Left colon (tissue), 2 donors: Measurements from ENCODE around the gene CHKA. TPM values are rescaled to one million over a fixed set of nuclear protein-coding genes. Genes with fewer than 3 reads are reported as not detected.

Experiments used
- ATAC-seq: fragments of 200-7000 bp; cut with Tn5 transposase; one replicate; pipeline ENCODE4 v1.9.1; 2020; ENCODE audit warnings: mild to moderate bottlenecking, moderate library complexity
- DNase-seq, 2 donors: peaks; one replicate each; pipeline ENCODE4 v3.0.0-alpha.2; 2020
- intact Hi-C, 2 donors: fragments of 100-400 bp; cut with DNase I in 1 of 2; cut with micrococcal nuclease in 1 of 2; formaldehyde crosslinking; loops; one replicate each; pipeline versions ENCODE4 v1.11.2 to v1.14.0; 2022; cut with DNase I, micrococcal nuclease
- long read RNA-seq: library from polyadenylated mRNA; unstranded; transcript quantifications from one replicate; pipeline ENCODE4 v2.0.0, GENCODE V29; 2021
- total RNA-seq, 2 donors: library from RNA; stranded (reverse); fragmentation: NEBNext Ultra II Directional; extraction: Animal tissue kit (Norgen Biotek cat#: 25700); gene quantifications; one replicate each; pipeline ENCODE4 v1.2.1, GENCODE V29; 2021
- donor health status: DM: no; HTN: no; CAD: no.
- donor health status: DM: yes; HTN: yes; CAD: no.

Gene CHKA
- 10 to 100 TPM; 47.6 to 87.4 TPM for total RNA-seq
- long read RNA-seq, transcript CHKA-202 (11 exons, 1,755 nt) = minor isoform, 7 of 124 reads
- long read RNA-seq, transcript CHKA-201 (12 exons, 2,530 nt) = major isoform, 67 of 124 reads
- long read RNA-seq, partial matches to known transcripts = 12 of 124 reads
- long read RNA-seq, other reads (novel, unspliced or antisense) = 37 of 124 reads

DNA sequence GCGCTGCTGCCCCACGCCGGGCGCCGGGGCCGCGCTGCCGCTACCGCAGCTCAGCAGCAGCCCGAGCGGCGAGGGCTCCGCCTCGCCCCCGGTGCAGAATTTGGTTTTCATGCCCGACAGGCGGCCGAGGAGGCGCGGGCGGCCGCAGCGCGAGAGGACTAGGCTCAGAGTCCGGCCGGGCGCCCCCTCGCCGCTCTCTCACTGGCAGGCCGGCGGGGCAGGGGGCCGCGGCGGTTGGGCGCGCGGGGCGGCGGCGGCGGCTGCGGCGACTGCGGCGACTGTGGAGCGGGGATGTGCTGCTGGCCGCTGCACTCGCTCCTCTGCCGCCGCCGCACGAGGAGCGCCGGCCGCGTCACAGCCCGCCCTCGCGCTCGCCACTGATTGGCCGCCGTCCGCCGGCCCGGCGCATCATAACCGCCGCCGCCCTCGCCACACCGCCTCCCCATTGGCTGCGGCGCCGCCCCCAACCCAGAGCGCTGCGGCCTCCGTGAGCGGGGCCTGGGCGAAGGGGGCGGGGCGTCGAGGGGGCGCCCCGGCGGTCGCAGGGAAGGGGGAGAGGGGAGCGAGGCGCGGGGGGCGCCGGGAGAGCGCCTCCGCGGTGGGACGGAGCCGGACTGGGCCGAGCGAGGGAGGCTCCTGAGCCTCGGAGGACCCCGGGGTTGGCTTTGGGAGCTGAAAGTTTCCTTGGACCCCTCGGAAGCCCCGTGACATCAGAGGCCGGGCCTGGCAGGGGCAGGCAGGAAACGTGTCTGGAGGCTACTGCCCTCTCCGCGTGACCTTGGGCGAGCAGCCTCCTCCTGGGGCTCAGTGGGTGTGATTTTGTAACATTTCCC, at the start of gene CHKA:
Gene CHKA (minus strand): TSS at position 322 of the 833 bp plus-strand sequence. CDS start 211 bp downstream, at position 111.
- ATAC-seq = peak; percentile 77
- peak; percentile 92 to 93 for DNase-seq
- intact Hi-C loops = no loop called here

DNA sequence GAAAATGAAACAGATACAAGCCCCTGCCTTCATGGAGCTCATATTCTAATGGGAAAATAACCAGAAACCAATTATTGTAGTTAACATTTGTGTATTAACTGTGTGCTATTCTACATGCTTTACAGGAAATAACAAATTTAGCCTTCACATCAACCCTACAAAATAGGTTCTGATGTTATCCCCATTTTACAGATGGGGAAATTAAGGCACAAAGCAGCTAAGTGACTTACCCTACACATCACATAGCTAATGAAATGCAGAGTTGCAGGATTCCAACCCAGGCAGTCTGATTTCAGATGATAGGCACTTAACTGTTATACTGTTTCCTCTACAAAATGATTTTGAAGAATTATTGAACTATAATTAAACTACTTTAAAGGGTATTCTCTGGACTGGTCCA, 48.3 kb upstream of the CHKA start:
- intact Hi-C loops = no loop called here
- DNase-seq (no peak), ATAC-seq (no peak)

DNA sequence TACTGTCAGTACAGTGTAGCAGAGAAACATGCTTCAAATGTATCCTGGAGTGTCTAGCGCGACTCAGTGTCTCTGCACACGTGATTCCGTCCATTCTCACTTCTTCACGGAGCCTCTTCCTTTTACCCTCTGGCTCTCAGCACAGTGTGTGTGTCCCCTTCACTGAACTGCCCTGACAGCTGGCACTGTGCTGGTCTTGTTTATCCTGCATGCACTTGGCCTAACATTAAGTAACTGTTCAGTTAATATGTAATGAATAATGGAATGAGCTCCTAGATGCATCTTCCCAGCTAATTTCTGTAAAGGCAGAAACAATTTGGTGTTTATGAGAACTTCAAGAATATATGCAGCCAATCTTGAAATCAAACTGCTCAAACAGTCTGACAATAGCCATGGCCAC, 47.5 kb upstream of the CHKA start:
- ATAC-seq = no peak
- intact Hi-C loops = no loop called here

DNA sequence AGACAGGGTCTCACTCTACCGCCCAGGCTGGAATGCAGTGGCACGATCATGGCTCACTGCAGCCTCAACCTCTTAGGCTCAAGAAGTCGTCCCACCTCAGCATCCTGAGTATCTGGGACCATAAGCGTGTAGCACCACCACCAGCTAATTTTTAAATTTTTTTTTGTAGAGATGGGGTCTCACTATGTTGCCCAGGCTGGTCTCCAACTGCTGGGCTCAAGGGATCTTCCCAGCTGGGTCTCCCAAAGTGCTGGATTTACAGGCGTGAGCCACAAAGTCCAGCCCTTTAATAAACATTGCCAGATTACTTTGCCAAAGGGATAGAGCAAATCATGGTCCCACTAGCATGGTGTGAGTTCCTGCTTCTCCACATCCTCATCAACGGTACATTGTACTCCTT, 46.3 kb upstream of the CHKA start:
- ATAC-seq (no peak), DNase-seq (no peak)
- intact Hi-C loops = no loop called here

More for the DNA sequence above, 47.5 kb upstream of the CHKA start:
- DNase-seq = no peak

DNA sequence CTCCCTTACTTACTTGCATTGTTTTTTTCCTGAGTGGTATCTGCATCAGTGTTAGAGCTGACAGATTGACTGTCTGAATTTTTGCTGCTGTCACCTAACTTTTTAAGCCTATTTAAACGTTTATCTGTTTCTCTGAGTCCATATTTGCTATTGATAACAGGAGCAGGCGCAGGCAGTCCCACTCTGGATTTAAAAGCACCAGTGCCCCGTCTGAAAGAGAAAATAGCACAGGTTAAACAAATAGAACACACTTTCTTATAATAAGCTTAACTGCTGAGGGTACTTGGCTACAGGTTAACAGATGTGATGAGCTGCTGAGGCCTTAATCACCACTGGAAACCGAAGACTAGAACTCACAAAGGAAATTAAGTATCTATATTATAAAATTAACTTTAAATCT, 45.8 kb upstream of the CHKA start:
- intact Hi-C loops = no loop called here
- ATAC-seq = no peak
- no peak for DNase-seq

DNA sequence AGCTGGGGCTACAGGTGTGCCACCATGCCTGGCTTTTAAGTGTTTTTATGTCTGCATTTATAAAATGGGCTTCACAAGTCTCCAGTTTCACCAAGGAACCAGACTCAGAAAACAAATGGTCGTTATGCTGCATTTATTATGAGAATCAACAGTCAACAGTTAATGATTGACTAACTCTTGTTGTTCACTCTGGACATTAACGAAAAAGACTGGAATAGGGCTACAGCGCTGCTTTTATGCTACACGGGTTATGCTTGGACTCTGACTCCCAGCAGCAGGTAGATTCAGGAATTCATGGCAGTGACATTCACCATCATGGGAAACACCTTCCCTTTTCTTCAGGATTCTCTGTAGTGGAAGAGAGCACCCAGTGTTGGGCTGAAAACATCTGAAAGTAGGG, 44.4 kb upstream of the CHKA start:
- intact Hi-C loops = no loop called here
- DNase-seq (no peak), ATAC-seq (peak; percentile 76)

DNA sequence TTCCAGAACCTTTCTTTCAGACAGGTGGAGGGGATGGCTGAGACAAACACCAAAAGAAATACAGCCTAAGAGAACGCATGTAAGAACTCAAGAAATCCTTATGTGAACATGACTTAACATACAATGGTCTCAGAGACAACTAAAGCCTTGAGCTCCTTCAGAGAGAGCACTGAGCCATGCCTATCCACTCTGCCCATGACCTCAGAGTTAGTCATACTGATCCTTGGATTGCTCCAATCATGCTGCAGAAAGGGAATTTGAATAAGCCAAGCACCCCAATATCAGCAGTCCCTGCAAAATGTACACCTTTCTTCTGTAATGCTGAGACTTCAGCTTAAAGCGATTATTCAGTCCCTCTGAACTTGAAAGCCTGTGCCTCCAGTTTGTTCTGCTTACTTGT, 43.2 kb upstream of the CHKA start:
- DNase-seq = no peak
- no peak for ATAC-seq
- intact Hi-C loops = no loop called here

DNA sequence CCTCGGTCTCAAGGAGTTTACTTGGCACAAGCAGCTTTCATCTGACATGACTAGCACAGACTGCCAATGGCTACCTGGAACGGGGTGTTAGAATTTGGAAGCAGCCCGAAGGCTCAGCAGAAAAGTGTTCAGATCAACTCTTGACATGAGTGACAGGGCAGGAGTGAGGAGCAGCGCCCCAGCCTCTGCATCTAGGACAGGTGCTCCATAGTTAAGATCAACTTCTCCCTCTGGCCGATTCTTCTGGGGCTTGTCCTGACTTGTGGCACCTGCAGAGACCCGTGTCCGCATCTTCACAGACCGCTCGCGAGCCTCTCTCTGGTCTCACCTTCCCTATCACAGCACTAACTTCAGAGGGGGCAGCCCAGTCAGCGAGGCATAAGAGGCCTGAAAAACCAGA, 42.5 kb upstream of the CHKA start:
- intact Hi-C loops = no loop called here
- DNase-seq = no peak
- no peak for ATAC-seq

DNA sequence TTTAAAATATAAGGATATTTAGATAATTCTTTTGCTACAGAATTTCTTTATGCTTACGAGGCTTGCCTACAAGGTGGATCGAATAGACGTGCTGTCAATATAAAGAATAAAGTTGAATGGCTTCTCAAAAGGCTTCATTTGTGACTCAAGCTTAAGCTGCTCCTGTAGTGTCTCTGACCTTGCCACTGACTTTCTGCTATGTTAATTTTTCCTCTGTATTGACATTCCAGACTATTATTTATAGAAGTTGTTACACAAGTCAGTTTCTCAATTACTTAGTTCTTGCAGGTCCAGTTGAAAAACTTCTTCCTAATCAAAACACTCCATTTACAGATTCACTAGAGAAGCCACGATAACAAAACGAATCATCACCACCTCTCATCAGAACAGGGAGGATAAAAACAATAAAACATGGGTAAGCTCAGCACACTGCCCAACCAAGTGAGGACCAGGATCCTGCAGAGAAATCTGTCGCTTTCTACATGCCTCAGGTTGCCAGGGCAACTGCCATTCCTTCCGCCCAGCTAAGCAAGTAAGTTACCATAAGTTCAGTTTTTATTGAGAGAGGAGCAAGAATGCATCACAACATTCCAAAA, 39.0 kb upstream of the CHKA start:
- ATAC-seq = no peak
- no peak for DNase-seq
- intact Hi-C loops = no loop called here

DNA sequence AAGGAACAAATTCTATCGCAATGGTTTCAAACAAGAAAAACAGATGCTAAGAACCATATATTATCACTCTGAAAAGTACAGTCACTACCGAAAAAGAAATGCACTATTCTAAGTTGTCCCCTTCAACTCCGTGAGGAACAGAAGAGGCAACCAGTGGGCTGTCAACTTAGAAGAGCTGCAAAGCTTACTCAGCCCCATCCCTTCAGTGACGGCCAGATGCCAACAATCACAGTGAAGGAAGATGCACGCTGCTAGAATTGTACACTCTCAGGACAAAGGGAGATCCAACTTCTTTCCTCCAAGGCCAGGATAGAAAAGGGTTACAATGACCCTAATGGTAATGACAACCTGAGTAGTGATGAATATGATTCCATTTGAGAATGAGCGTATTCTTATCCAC, 38.5 kb upstream of the CHKA start:
- DNase-seq (no peak), ATAC-seq (no peak)
- intact Hi-C loops = no loop called here

DNA sequence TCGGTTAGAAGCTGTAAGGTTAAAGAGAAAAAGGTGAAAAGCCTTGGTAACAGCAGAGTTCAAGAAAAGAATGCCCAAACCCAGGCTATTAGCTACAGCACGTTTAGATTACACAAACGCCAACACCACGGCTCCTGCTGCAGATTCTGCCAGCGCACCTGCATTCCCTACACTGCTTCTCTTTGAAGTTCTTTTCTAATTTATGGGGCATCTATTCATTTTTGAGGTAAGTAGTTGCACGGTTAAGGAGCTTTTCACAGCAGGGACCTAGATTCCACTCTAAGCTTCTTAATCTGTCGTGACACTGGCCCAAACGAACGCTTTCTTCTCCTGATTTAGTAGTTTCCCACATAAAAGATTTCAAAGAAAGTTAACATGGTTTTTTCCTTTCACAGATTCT, 38.0 kb upstream of the CHKA start:
- intact Hi-C loops = no loop called here
- ATAC-seq = no peak
- no peak for DNase-seq

DNA sequence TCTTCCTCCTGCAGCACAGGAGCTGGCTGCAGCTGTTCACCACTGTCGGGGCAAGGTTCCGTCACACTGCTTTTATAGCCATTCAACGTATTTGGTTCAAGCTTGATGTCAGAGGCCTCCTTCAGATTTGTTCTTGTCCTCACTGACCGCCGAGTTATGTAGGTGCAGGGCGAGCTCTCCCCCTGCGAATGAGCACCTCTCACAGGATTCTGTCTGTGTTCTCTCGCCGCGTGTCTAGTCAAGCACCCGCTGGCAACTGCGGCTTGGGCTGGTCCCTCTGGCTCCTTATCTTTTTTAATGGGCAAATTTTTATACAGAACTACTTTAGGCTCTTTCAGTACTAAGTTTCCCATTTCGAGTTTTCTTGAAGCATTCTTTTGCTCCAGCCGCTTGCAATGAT, 37.4 kb upstream of the CHKA start:
- intact Hi-C loops = no loop called here
- ATAC-seq (no peak), DNase-seq (no peak)

DNA sequence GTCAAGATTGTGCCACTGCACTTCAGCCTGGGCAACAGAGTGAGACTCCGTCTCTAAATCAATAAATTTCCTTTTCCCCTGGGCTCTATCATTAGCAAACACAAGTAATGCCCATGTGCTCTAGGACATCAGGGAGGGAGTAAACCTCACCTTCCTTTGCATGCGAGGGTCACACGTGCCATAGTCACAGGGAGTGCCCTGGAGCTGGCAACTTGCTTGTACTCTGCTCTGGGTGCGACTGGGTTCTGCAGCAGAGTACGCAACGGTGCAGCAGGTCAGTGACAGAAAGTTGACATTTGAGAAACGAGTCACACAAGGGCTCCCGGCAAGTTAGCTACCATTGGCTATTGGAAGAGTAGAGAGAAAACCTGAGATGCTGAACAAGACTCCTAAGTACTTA, 32.6 kb upstream of the CHKA start:
- intact Hi-C loops = no loop called here
- ATAC-seq (peak; percentile 88), DNase-seq (peak; percentile 63 to 82)

DNA sequence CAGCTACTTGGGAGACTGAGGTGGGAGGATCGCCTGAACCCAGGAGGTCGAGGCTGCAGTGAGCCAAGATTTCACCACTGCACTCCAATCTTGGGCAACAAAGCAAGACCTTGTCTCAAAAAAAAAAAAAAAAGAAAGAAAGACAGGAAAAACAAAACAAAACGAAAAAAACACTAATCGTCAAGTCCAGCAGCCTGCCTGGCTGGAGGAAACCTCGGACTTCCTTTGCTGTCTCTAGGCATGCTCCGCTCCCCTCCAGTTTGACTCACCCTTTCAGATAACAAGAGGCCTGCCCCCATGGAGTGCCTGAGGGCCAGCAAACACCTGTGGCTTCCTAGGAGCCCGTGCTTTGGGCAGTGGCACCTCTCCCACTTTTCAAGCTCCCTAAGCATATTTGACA, 28.8 kb upstream of the CHKA start:
- ATAC-seq (no peak), DNase-seq (peak in 1 of 2 donors; percentile 58)
- intact Hi-C loops = no loop called here

DNA sequence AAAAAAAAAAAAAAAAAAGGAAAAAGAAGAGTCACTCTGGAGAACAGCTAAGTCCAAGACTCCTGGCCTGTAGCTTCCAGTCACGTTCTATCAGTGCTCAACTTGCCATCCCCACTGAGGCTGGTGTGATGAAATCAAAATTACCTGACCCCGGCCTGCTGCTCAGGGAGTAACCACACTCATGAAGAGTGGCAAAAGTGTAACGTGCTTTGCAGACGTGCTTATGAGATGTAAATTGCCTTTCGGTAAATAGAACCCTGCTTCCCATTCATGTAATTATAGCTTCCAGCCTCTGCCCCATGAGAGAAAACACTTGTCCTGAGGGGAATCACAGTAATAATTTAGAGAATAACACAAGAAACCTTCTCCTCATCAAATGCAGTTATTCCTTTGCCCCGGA, 28.2 kb upstream of the CHKA start:
- DNase-seq (no peak), ATAC-seq (no peak)
- intact Hi-C loops = no loop called here

DNA sequence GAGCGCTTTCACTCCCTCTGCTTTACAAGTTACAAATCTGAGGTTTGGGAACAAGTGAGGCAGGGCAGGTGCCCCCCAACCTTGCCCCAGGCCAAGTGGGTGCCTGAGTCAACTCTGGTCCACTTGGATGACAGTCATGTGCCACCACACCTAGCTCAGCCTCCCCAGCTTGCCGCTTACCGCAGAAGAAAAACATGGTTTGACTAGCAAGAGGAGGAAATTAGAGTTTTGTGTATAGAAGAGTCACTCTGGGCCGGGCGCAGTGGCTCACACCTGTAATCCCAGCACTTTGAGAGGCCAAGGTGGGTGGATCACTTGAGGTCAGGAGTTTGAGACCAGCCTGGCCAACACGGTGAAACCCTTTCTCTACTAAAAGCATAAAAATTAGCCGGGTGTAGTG, 27.7 kb upstream of the CHKA start:
- intact Hi-C loops = no loop called here
- ATAC-seq (peak; percentile 13), DNase-seq (peak; percentile 51 to 56)

DNA sequence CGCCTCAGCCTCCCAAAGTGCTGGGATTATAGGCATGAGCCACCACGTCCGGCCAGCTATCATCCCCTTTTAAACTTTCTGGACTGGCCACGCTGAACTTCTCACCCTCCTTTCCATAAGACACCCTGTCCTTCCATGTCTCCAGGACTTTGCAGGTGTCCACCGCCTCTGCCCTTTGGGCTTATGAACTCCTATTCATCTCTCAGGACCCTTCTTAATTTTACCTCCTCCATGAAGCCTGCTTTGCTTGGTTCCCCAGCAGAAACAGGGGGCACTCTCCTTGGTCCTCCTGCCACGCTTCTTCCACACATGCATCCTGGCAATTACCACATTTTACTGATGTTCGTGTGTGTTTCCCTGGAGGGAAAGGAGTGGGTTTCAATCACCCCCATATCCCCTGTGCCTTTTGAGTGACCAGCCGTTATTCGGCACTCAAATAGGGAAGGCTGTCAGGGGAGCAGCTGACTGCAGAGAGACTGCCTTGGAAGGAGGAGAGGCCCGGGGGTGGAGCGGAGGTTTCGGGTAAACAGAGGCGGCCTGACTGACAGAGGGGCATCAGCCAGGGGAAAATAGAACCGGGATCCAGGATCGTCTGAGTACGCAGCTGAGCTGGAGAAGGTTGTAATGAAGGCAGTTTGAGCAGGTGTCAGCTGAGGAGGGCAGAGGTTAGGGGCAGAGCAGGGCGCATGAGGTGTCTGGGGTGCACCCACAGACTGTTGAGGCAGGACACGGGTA, 27.1 kb upstream of the CHKA start:
- ATAC-seq = no peak
- intact Hi-C loops = no loop called here

DNA sequence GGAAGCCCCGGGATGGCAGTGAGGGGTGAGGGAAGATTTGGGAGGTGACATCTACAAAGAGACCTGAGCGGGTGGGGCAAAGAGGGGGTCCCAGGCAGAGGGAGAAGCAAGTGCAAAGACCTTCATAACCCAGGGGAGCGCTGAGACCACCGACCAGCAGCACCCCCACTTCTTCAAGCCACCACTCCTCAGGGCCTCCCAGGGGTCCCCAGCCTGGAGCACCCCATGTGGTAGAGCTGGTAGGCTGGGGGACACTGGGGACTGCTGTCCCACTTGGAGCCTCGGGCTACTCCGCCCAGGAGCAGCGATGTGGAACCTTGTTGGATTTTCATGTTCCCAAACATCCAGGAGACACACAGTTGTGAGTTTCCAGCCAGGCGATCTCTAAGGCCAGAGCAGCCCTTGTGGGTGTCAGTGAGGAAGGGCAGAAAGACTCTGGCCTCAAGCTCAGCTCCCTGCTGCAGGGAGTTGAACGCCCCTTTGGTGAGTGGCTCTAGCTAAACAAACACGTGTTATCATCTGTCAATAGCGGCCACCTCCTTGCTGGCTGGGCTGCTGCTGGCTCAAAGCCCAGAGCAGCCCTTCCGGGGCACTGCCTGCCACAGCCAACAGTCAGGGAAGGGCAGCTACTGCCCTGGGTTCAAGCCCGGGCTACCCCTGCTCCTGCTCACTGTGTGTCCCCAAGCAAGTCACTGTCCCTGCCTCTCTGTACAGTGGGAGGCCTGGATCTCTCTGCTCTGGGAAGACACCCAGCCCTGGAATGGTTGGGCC, 25.7 kb upstream of the CHKA start:
- intact Hi-C loops = no loop called here
- ATAC-seq (peak; percentile 76), DNase-seq (peak; percentile 71 to 86)

More for the DNA sequence above, 27.1 kb upstream of the CHKA start:
- no peak for DNase-seq

DNA sequence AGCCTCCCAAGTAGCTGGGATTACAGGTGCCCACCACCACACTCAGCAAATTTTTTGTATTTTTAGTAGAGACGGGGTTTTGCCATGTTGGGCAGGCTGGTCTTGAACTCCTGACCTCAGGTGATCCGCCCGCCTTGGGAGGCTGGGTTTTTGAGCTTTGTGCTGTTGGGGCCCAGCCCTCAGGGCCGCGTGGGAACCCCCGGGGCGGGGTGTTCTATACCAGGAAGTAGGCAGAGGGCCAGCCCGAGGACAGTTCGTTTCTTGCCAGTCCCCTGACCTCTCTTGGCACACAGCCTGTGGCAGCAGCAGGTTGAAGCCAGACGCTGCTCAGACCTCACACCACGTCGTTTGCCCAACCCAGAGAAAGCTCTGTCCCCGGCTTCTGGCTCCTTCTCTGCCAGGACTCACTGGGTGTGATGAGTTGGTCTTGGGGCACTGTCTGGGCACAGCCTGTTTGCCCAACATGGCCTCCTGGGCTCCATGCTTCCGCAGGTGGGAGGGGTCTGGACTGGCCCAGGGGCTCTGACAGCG, 24.9 kb upstream of the CHKA start:
- peak; percentile 99 to 100 for DNase-seq
- intact Hi-C loops = no loop called here
- peak; percentile 77 for ATAC-seq
